NT2/D1 (cell line): Measurements from ENCODE around the gene SLC25A21.

ENCODE experiments used
- SUZ12 ChIP-seq: IDR thresholded peaks from 2 replicates; pipeline ENCODE4 v1.6.1; 2011; ENCODE audit not compliant: insufficient read length, insufficient read depth; ENCODE audit errors: extremely low read depth
- YY1 ChIP-seq: IDR thresholded peaks from 2 replicates; pipeline ENCODE4 v1.6.1; 2011; ENCODE audit not compliant: insufficient read length, insufficient read depth
- ZNF274 ChIP-seq: IDR thresholded peaks from 2 replicates; pipeline ENCODE4 v1.6.1; 2011; ENCODE audit warnings: mild to moderate bottlenecking, low read depth, low read length

GRCh38 chr14:37115406-37115805, 57.0 kb downstream of the SLC25A21 start:
- no peak for TF ChIP-seq YY1
- no peak for TF ChIP-seq ZNF274
- TF ChIP-seq SUZ12, result no peak
